ENCODE data around the gene APBB1IP. TPM values are rescaled to one million over a fixed set of nuclear protein-coding genes. Genes with fewer than 3 reads are reported as not detected.
"Not testable (repeated sequence)": the region's sequence is repeated elsewhere in the genome, so short reads cannot be mapped to it uniquely, and the experiment has no call there.

The APBB1IP gene, protein sequence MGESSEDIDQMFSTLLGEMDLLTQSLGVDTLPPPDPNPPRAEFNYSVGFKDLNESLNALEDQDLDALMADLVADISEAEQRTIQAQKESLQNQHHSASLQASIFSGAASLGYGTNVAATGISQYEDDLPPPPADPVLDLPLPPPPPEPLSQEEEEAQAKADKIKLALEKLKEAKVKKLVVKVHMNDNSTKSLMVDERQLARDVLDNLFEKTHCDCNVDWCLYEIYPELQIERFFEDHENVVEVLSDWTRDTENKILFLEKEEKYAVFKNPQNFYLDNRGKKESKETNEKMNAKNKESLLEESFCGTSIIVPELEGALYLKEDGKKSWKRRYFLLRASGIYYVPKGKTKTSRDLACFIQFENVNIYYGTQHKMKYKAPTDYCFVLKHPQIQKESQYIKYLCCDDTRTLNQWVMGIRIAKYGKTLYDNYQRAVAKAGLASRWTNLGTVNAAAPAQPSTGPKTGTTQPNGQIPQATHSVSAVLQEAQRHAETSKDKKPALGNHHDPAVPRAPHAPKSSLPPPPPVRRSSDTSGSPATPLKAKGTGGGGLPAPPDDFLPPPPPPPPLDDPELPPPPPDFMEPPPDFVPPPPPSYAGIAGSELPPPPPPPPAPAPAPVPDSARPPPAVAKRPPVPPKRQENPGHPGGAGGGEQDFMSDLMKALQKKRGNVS
- 10 to 100 TPM in 1 of 4 donors, 1 to 10 TPM in 3; 3.3 to 32.2 (median 4.9) TPM for total RNA-seq

DNA sequence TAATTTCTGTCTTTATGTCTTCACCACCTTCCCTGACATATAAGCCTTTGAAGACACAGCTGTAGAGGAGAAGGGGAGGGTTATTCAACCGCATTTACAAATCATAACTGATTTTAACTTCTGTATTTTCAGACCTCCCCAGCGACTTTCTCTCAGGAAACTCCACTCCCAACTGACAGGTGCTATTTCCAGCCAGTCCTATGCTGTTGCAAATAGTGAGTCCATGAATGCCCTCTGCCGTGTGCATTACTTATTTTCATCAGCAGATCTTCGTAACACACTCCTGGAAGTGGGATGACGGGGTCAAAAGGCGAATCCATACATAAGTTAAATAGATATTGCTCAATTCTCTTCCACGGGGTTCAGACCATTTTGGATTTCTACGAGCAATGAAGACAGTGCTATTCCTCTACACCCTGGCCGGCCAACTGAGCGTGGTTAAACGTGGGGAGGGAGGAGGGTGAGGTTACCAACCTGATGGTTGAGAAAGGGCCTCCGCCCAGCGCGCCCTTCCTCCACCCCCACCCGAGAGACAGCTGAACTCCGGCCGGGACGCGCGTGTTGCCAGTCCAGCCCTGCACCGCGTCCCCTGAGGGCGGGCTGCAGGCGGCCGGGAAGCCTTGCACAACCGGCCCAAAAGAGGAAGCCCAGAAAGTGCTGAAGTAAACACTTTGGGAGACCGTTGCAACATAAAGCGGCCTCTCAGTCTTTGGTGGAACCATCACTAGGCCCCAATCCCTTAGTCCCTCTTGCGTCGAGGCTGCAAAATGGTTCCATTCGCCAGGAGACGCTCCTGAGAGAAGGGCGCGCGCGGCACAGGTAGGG is at the start of gene APBB1IP:
Gene APBB1IP, plus strand, starts transcription at position 705 of the 825 bp plus-strand sequence. CDS start 53,986 bp downstream, outside the sequence.
- peak within 1 kb of the TSS; percentile 88 to 95 (median 91) for H3K27ac ChIP-seq
- H3K27me3 ChIP-seq = no peaks in the 10 kb centered on the region
- no peaks in the 10 kb centered on the region for H3K36me3 ChIP-seq
- DNase-seq = peak; percentile 63 to 91 (median 81)
- H3K4me3 ChIP-seq = peak within 1 kb of the TSS; percentile 58 to 70 (median 64)
- TF ChIP-seq POLR2A (IDR thresholded peaks at IDR 0.05) = peak in 1 of 2 donors; percentile 33
- TF ChIP-seq, protein P1, sequence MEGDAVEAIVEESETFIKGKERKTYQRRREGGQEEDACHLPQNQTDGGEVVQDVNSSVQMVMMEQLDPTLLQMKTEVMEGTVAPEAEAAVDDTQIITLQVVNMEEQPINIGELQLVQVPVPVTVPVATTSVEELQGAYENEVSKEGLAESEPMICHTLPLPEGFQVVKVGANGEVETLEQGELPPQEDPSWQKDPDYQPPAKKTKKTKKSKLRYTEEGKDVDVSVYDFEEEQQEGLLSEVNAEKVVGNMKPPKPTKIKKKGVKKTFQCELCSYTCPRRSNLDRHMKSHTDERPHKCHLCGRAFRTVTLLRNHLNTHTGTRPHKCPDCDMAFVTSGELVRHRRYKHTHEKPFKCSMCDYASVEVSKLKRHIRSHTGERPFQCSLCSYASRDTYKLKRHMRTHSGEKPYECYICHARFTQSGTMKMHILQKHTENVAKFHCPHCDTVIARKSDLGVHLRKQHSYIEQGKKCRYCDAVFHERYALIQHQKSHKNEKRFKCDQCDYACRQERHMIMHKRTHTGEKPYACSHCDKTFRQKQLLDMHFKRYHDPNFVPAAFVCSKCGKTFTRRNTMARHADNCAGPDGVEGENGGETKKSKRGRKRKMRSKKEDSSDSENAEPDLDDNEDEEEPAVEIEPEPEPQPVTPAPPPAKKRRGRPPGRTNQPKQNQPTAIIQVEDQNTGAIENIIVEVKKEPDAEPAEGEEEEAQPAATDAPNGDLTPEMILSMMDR (IDR thresholded peaks at IDR 0.05) = no peak
- peaks cover 0 to 9% (median 0%) of the 10 kb centered on the region in 4 donors for H3K4me1 ChIP-seq
- H3K9me3 ChIP-seq = no peaks in the 10 kb centered on the region

DNA sequence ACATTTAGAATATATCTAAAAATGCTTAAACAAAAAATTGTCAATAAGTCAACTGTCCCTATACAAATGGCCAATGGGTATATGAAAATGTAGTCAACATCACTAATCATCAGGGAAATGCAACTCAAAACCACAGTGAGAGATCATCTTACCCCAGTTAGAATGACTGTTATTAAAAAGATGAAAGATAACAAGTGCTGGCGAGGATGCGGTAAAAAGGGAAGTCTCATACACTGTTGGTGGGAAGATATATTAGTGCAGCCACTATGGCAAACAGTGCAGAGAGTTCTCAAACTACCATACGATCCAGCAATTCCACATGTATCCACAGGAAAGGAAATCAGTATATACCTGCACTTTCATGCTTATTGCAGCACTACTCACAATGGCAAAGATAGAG is 48.6 kb upstream of the APBB1IP start:
- Histone ChIP-seq H3K27me3 (no peaks in the 10 kb centered on the region), H3K36me3 (no peaks in the 10 kb centered on the region), H3K9me3 (no peaks in the 10 kb centered on the region), H3K27ac (no peak overlapping the region), H3K4me1 (peaks cover 0 to 4% (median 0%) of the 10 kb centered on the region in 4 donors), H3K4me3 (no peak overlapping the region)
- TF ChIP-seq POLR2A (IDR thresholded peaks at IDR 0.05) = no peak
- TF ChIP-seq, protein P1 (IDR thresholded peaks at IDR 0.05) = no peak
- DNase-seq = no peak

DNA sequence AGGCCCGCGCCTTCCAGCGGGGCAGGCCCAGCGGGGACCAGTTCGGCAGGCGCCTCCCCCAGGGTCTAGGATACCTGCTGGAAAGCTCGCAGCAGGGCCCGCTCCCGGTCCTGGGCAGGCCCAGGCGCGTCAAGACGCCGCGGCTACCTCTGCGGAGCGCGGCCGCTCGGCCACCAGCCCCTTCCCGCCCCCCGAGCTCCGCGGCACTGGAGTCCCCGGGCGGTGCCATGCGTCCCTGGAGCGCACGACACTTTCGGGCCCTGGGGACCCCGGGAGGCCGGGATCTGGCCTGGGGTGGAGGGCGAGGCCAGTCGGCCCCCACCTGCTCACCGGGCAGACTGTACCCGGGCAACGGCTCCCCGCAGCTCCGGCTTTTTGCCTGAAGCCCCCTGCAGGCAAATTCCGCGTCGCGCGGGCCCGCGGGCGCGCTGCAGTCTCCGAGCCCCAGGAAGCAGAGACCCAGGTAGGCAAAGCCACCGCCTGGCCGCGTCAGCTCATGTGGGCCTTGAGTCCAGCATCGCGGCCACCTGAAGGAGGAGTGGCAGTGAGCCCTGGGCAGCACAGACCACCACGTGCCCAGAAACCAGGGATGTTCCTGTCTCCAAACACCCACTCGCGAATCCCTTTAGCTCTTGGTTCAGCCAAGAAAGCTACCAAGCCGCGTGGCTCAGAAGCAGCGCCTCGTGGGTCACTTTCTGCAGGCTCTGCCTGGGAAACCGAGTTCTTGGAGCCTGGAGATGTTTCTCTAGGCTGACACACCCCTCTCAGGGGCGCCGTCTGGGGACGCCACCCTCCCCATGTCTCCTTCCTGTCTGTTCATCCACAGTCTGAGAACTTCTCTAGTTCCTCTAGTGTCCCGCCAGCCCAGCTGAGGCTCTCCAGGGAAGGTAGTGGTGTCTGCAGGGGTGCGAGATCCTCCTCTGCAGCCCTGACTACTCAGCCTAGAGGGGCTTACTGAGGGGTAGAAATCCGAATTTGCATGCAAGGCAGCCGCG is 46.1 kb upstream of the APBB1IP start:
- no peak for DNase-seq
- H3K9me3 ChIP-seq = no peaks in the 10 kb centered on the region
- no peaks in the 10 kb centered on the region for H3K36me3 ChIP-seq
- H3K27me3 ChIP-seq = no peaks in the 10 kb centered on the region
- no peak overlapping the region for H3K27ac ChIP-seq
- peaks cover 0 to 4% (median 0%) of the 10 kb centered on the region in 4 donors for H3K4me1 ChIP-seq
- H3K4me3 ChIP-seq = no peak overlapping the region
- no peak for TF ChIP-seq POLR2A (IDR thresholded peaks at IDR 0.05)
- TF ChIP-seq, protein P1 (IDR thresholded peaks at IDR 0.05) = no peak

DNA sequence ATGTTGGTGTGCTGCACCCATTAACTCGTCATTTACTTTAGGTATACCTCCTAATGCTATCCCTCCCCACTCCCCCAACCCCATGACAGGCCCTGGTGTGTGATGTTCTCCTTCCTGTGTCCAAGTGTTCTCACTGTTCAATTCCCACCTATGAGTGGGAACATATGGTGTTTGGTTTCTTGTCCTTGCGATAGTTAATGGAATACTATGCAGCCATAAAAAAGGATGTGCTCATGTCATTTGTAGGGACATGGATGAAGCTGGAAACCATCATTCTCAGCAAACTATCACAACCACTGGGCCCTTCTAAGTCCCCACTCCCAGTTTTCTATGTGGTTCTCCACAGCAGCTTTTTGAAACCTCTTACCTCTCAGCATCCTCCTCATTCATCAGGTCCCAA is 39.8 kb upstream of the APBB1IP start:
- not testable (repeated sequence) for H3K9me3 ChIP-seq, H3K4me1 ChIP-seq, H3K27ac ChIP-seq, H3K36me3 ChIP-seq, H3K4me3 ChIP-seq, DNase-seq, H3K27me3 ChIP-seq

DNA sequence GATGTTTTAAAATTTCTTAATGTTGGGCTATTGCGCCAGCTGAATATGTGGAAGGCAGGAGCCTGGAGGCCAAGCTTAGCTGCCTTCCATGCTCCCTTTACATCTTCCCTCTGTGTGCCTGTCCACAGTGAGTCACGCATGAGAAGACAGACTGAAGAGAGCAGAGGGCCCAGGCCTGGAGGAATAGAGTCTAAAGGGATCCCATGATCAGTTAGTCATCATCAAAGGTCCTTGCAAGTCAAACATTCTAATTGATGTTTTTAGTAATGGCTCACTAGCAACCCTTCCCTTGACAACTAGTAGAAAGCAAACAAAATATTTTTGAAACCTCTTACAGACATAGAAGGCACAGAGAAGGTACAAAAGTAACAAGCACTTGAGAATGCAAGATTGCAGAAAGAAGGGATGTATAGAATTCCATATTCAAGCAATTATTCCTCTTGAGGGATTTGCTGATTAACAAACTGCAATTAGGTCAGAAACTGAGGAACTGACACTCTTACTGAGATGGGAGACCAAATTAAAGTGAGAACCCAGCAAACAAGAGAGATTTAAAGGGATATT is 30.7 kb upstream of the APBB1IP start:
- H3K4me1 ChIP-seq = no peaks in the 10 kb centered on the region
- H3K36me3 ChIP-seq = no peaks in the 10 kb centered on the region
- TF ChIP-seq, protein P1 (IDR thresholded peaks at IDR 0.05) = no peak
- TF ChIP-seq POLR2A (IDR thresholded peaks at IDR 0.05) = no peak
- no peak overlapping the region for H3K27ac ChIP-seq
- H3K4me3 ChIP-seq = no peak overlapping the region
- DNase-seq = no peak
- no peaks in the 10 kb centered on the region for H3K27me3 ChIP-seq
- H3K9me3 ChIP-seq = no peaks in the 10 kb centered on the region
